ENCODE measurements around the gene TSR3. TPM values are rescaled to one million over a fixed set of nuclear protein-coding genes. Genes with fewer than 3 reads are reported as not detected.

The TSR3 gene
- polyA plus RNA-seq, 10 donors: 35.9 to 54.8 (median 44.5) TPM

DNA sequence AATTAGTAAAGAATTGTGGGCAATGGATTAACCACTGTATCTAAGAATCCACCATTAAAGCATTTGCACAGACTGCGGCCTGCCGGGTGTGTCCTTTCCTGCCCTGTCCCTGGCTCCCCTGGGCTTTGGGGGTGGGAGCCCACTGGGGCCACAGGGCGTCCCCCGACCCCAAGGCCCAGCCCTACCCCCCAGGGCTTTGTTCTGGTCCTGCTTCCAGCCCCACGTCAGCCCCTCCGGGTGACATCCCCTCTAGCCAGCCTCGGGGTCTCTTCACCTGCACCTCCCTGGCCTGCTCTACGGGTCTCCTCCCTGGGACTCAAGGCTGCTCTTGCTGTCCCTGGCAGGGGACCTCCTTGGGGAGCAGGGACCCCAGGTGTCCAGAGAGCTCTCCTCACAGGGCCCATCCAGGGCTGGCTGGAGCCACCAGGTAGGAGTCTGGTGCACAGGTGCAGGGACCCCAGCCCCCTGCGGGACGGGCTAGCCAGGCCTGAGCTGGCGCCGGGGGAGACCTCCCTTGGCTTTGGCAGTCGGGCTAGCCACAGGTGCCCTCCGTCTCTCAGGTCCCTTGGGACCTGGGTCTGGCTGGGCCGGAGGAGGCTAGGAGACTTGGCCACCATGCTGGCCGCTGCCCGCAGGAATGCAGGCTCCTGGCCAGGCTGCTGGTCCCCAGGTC is 24.6 kb downstream of the TSR3 start:
- DNase-seq: no peak

- DNase-seq: no peak
These were observed 25.3 kb downstream of the TSR3 start for GRCh38 chr16:1326391-1326790.

- DNase-seq: no peak
These were observed 25.9 kb downstream of the TSR3 start for GRCh38 chr16:1325673-1326371.

DNA sequence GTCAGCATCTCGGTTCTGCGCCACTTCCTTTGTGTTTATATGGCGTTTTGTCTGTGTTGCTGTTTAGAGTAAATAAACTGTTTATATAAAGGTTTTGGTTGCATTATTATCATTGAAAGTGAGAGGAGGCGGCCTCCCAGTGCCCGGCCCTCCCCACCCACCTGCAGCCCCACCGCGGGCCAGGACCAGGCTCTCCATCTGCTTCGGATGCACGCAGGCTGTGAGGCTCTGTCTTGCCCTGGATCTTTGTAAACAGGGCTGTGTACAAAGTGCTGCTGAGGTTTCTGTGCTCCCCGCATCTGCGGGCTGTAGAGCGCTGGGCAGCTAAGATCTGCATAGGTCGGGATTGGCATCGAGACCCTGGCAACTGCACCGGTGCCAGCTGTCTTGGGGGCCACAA is 26.4 kb downstream of the TSR3 start:
- DNase-seq: no peak

GRCh38 chr16:1324286-1324826 is 27.3 kb downstream of the TSR3 start:
- no peak for DNase-seq

- DNase-seq: no peak
These were observed 28.1 kb downstream of the TSR3 start for GRCh38 chr16:1323296-1324239.

- DNase-seq: no peak
These were observed 29.3 kb downstream of the TSR3 start for GRCh38 chr16:1322407-1322806.

DNA sequence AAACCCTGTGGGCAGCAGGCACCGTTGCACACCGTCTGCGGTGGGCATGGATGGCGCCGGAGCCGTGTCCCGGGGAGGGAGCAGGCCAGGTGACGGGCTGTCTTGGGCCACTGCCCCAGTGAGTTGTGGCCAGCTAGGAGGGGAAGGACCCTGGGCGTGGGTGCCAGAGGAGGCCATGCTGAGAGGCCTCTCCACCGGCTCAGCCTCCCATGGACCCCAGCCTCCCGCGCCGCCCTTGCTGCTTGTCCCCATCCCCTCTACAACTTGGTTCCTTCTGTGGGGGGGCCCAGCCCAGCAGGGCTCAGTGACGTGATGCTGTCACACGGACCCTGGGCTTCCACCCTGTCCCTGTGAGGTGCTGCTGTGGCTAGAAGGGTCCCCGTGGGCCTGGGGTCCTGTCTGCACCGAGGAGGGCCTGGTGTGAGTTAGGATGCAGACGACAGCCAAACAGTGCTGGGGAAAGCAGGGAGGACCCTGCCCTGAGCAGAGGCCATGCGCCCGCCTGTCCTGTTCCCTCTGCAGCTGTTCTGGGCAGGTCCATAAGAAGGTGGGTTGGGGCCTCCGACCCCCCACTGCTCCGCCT is 30.9 kb downstream of the TSR3 start:
- no peak for DNase-seq

DNA sequence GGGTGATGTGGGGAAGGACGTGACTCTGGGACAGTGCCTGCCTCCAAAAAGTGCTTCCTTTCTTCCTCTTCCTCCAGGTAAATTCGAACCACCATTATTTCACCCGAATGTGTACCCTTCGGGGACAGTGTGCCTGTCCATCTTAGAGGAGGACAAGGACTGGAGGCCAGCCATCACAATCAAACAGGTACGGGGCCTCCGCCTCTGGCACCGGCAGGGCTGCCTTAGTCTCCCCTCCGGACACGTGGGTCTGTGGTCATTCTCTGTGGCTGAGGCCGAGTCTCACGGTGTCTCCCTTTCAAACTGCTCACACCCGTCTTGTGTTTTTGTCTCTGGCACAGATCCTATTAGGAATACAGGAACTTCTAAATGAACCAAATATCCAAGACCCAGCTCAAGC is 31.6 kb downstream of the TSR3 start:
- DNase-seq: no peak

DNA sequence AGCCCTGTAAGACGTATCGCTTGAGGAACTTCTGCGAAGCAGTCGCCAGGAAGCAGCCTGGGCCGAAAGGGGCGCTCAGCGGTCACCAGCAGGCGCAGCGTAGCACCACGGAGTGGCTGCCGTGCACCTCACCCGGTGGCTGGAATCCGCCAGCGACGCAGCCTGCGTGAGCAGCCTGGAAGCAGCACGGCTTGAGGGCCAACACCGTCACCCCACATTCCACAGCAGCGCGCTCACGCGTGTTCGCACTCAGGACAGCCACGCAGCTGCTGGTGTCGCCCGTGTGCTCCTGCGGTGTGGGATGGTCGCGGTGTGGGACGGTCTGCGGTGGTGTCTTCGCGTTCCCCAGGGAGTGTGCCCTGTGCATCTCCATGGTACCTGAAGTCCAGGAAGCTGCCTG is 32.6 kb downstream of the TSR3 start:
- DNase-seq: no peak

GRCh38 chr16:1318268-1318545 is 33.5 kb downstream of the TSR3 start:
- DNase-seq: no peak

GRCh38 chr16:1317479-1318267 is 34.0 kb downstream of the TSR3 start:
- no peak for DNase-seq

- no peak for DNase-seq
These were observed 35.7 kb downstream of the TSR3 start for GRCh38 chr16:1316033-1316405.

- no peak for DNase-seq
These were observed 36.3 kb downstream of the TSR3 start for GRCh38 chr16:1315081-1316032.

GRCh38 chr16:1314399-1315068 is 37.1 kb downstream of the TSR3 start:
- DNase-seq: no peak

GRCh38 chr16:1313721-1314369 is 37.8 kb downstream of the TSR3 start:
- DNase-seq: no peak

- no peak for DNase-seq
These were observed 38.8 kb downstream of the TSR3 start for GRCh38 chr16:1312903-1313302.

GRCh38 chr16:1312467-1312816 is 39.2 kb downstream of the TSR3 start:
- no peak for DNase-seq
